Fibroblast of peridontal ligament (primary cell): ENCODE results near the gene HNRNPDL.
A peak's percentile ranks its signal among the peaks of the same experiment; 100 is the strongest.
"Not testable (repeated sequence)": the region's sequence is repeated elsewhere in the genome, so short reads cannot be mapped to it uniquely, and the experiment has no call there.

ENCODE experiments used
- DNase-seq: peaks from one replicate; pipeline ENCODE4 v3.0.0-alpha.2; 2010; ENCODE audit errors: extremely low read depth

The HNRNPDL gene

DNA sequence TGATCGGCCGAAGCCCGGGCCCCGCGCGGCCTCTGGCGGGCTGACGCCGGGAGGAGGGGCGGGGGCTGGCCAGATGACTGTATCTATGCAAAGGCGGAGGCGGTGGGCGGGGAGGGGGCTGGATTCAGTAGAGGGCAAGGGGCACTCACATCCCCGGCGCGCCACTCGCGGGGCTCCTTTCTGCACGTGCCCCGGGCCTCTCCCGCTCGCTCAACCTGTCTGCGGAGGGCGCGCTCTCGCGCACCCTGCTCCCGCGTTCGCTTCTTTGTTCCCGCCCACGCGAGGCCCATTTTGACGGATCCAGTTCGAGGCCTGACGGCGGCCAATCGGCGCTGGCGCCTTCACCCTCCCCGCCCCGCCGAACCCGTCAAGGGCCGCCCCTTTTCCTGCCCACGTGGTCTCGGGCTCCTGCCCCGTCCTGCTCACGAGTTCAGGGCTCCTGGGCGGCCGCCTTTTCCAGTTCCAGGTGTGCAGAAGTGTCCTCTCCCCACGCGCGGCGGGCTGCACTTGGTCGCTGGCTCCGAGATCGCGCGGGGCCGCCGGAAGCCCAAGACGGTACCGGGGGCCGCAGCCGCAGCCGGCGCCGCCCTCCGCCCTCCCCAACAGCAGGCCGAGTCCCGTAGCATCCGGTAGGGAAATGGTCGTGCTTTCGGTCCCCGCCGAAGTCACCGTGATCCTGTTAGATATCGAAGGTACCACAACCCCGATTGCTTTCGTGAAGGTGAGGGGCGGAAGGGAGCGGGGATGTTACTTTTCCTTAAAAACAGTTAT lies at the start of gene HNRNPDL, which contains the start of gene ENOPH1:
Gene HNRNPDL (minus strand): TSS at position 270 of the 771 bp plus-strand sequence. CDS start 772 bp downstream, outside the sequence.
Gene ENOPH1 (plus strand): TSS at position 398 of the 771 bp plus-strand sequence. CDS start 240 bp downstream, at position 638.
- peak; percentile 89 for DNase-seq

DNA sequence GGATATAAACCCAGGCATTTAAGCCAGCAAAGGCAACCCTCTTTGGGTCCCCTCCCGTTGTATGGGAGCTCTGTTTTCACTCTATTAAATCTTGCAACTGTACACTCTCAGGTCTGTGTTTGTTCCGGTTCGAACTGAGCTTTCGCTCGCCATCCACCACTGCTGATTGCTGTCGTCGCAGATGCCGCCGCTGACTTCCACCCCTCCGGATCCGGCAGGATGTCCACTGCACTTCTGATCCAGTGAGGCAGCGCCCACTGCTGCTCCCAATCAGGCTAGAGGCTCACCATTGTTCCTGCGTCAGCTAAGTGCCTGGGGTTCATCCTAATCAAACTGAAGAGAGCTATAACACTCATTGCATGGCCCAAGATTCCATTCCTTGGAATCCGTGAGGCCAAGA lies 49.3 kb upstream of the HNRNPDL start:
- DNase-seq = no peak

DNA sequence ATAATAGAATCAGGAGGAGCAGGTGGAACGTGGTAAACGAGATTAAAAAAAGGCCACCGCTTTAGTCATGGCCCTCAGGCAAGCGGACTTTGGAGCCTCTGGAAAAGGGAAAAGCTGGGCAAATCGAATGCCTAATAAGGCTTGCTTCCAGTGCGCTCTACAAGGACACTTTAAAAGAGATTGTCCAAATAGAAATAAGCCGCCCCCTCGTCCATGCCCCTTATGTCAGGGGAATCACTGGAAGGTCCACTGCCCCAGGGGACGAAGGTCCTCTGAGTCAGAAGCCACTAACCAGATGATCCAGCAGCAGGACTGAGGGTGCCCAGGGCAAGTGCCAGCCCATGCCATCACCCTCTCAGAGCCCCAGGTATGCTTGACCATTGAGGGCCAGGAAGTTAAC lies 47.2 kb upstream of the HNRNPDL start:
- not testable (repeated sequence) for DNase-seq

DNA sequence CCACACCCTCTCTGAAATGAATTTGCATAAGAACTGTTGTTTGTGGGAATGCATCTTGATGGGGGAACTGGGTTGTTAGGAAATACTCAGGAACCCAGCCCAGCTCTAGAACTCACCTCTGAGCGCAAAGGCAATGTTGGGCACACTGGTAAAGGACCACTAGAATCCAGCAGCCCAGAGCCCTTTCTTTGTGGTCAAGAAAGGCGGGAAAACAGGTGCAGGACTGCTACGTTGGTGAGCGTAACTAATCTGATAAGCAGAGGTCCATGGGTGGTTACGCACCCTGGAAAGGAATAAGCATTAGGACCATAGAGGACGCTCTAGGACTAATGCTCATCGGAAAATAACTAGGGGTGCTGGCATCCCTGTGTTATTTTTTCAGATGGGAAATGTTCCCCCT lies 45.7 kb upstream of the HNRNPDL start:
- DNase-seq = not testable (repeated sequence)

DNA sequence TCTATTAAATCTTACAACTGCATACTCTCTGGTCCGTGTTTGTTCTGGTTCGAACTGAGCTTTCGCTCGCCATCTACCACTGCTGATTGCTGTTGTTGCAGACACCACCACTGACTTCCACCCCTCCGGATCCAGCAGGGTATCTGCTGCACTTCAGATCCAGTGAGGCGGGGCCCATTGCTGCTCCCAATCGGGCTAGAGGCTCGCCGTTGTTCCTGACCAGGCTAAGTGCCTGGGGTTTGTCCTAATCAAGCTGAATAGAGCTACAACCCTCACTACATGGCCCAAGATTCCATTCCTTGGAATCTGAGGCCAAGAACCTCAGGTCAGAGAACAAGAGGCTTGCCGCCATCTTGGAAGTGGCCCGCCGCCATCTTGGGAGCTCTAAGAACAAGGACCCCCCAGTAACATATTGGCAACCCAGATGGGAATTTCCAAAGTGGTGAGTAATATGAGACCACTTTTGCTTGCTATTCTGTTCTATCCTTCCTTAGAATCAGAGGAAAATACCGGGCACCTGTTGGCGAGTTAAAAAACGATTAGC lies 43.4 kb upstream of the HNRNPDL start:
- DNase-seq = no peak

DNA sequence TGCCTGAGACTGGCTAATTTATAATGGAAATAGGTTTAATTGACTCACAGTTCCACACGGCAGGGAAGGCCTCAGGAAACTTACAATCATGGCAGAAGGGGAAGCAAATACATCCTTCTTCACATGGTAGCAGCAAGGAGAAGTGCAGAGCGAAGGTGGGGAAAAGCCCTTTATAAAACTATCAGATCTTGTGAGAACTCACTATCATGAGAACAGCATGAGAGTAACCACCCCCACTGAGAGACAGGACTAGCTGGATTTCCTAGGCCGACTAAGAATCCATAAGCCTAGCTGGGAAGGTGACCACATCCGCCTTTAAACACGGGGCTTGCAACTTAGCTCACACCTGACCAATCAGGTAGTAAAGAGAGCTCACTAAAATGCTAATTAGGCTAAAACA lies 42.8 kb upstream of the HNRNPDL start:
- not testable (repeated sequence) for DNase-seq

DNA sequence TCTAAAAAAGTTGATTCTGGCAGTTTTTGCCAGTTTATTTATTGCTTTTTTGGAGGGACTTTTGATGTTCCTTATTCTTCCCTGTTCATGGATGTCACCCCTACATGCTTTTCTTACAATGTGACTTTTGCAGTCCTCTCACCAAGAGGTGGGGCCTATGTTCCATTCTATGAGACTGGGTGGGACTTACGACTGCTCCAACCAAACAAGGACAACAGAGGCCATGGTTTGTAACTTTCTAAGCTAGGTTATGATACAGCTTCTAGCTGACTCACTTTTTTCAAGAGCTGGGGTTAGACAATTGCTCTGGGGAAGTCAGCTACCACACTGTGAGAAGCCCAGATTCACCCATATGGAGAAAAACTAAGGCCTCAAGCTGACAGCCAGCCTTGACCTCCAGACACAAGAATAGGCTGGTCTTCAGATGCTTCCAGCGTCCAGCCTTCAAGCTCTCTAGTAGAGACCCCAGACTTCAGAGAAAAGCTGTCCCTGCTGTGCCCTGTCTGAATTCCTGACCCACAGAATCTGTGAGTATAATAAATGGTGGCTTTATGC lies 39.6 kb upstream of the HNRNPDL start:
- peak; percentile 57 for DNase-seq

DNA sequence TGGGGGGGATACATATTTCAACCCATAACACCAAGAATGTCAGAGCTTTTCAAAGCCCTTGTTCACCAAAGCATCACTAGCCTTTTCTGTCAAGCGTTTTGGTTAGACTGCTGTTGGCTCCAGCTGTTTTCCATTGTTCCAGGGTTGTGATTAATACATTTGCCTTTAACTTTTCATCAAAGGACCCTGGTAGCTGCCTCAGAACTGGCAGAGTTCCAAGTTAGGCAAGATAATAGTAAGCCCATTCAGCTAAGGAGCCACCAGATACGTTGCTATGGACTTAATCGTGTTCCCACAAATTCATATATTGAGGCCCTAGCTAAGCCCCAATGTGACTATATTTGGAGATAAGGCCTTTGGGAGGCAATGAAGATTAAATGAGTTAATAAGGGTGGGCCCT lies 37.2 kb upstream of the HNRNPDL start:
- peak; percentile 18 for DNase-seq

DNA sequence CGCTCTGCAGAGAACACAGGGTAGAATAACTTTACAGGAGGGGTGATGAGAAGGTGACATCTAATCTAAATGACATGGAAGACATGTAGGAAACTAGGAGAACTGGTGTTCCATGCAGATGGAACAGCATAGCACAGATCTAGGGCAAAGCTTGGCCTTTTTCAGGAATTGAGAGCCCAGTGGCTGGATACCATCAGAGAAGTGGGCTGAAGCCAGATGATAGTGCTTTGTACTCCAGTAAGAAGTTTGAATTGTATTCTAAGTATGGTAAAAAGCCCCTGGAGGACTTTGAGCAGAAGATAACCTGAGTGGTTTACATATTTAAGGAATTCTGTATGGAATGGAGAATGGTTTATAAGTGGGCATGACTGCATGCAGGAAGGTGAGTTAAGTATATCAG lies 33.0 kb upstream of the HNRNPDL start:
- no peak for DNase-seq

DNA sequence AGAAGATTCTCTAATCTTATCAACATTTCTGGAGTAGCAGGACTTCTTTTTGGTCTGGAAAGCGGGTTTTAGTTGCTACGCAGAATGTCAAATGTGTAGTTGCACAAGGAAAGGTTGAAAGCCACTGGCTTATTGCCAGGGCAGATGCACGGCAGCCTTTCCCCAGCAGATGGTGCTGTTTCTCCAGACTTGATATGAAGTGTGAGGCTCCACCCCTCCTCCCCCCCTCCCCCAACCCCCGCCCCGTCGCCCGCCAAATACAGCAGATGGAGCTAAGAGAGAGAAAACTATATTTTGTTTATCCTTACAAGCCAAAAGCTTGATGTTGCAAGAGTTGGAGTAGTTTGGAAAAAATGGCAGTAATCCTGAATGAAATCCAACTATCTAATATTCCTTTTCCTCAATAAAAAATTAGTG lies 32.2 kb upstream of the HNRNPDL start:
- peak; percentile 94 for DNase-seq

DNA sequence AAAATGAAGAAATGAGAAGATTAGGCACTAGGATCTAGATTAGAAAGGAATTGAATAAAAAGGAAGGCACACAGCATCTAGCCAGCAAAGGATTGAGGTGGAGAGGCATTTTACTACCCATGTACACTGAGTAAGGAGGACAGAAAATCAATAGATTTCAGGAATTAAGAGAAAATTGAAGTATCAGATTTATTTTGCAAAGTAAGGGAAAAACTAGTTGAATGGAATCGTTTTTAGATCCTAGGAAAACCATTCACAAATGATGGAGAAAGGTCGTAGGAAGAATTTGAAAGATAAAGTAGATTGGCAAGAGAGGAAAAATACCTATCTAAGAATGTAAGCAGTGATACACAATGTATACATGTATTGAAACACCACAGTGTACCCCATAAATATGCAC lies 31.4 kb upstream of the HNRNPDL start:
- DNase-seq = no peak

DNA sequence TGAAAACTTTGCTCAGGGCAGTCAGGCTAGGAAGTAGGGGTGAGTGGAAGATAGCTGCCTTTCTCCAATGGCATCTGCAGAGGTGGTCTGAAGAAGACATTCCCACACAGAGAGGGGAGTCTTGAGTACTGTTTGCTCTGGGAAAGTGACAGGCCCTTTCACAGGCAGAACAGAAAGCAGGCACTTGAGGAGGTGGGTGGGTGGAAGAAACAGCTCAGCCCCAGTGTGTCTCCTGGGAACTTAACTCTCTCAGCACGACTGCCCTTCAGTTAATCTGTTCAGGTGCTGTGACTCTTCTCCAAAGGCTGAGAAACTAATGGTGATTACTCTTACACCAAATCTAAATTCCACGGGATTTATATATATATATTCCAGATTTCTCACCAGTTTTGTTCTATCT lies 28.5 kb upstream of the HNRNPDL start:
- DNase-seq = no peak

DNA sequence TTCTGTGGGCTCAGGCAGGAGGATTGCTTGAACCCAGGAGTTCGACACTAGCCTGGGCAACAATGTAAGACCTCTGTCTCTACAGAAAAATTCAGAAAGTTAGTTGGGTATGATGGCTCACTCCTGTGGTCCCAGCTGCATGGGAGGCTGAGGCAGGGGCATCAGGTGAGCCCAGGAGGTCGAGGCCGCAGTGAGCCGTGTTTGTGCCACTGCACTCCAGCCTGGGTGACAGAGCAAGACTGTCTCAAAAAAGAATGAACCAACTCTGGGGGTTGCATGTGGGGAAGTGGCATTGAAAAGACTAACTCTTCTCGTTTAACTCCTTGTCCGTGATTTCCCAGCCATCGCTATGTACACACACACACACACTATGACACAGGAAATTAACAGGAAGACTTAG lies 27.0 kb upstream of the HNRNPDL start:
- DNase-seq = no peak

DNA sequence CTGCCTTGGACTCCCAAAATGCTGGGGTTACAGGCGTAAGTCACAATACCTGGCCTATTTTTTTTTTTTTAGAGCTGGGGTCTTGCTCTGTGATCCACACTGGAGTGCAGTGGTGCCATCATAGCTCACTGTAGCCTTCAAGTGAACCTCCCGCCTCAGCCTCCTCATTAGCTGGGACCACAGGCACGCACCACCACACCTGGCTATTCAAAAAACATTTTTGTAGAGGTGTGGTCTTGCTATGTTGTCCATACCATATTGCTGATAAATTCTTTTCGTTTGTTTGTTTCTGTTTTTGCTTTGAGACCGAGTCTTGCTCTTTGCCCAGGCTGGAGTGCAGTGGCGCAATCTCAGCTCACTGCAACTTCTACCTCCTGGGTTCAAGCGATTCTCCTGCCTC lies 21.8 kb upstream of the HNRNPDL start:
- DNase-seq = no peak

DNA sequence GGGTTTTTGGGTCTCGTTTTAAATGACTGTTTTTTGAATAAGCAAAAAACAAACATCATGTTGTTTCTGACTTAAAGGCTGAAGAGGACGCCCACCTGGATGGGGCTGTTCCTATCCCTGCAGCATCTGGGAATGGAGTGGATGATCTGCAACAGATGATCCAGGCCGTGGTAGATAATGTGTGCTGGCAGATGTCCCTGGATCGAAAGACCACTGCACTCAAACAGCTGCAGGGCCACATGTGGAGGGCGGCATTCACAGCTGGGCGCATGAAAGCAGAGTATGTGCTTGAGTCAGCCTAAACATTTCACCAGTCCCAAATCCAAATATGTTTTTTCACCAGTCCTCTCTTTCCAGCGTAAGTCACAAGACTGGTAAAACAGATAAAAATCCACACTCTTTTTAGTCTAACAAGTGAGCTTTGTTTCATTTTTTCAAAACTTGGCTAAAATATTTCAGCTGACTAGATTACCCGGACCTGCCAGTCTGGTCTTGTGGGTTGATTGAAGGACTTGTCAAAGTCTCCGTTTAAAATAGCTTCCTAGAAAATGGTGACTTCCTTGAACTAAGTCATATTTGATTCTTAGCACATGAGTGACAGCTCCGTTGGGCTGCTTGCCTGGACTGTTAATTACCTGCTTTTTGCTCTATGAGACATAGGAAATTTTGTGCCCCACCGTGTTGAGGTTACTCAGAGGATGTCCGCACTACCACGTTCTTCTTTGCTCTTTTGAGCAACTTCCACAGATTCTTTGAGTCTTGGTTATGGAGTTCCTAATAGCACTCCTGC lies 20.9 kb upstream of the HNRNPDL start:
- DNase-seq = no peak

DNA sequence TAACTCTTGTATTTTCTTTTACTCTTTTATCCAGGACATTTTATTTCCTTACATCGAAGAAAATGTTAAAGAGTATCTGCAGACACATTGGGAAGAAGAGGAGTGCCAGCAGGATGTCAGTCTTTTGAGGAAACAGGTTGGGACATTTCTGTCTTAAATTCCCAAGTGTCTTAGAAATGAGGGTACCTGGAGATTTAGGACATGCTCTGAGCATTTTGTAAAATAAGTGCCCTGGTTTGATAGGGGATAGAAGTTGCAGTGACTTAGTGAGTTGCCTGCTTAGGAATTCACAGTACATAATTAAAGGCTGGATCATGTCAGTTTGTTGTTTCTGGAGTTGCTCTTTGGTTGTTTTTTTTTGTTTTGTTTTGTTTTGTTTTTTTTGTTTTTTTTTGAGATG lies 17.6 kb upstream of the HNRNPDL start:
- DNase-seq = no peak

DNA sequence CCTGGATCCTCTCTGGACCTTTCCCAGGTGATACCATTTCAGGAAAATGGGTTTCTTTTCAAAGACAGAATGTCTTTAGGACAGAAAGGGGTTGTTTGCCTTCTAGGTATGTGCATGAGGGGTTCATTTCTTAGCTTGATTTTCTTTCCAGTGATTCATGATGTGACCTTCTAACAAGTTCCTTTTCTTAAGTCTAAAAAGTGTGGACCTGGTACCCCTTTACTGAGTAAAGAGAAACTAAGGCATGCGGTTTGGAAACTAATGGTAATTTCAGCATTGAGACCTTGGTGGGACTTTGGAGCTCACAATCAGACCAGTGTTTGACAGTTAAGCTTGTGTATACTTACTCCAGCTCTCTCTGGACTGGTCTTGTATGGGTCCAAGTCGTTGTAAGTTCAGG lies 8.8 kb upstream of the HNRNPDL start:
- DNase-seq = no peak

DNA sequence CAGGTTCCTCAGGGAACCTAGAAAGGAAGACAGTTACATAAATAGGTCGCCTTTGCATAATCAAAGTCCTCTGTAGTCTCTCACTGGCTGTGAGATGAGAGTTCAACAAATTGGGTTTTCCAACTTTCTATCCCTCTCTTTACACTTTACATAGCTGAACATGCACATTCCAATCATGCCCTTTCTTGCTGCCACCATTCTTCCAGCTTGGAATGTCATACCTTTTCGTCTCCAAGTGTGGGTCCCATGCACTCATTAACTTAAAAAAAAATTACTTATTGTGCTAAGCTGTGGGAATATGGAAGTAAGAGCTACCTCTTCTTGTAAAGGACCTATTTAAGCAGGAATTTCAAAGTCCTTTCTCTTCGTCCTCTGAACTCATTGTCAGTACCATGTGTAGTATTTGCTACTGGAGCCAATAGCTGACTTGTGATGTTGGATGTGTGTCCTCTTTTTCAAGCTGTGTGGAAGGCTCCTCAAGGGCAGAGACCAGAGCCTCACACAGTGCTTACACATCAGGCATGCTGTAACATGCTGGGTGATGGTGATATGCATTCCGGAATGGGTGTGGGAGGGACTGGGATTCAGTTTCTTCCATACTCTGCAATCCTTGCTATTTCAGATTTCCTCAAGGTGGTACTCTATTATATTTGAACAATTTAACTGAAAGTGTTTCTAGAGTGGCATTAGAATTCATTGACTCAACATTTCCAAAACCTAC lies 7.2 kb upstream of the HNRNPDL start:
- DNase-seq = peak; percentile 44

DNA sequence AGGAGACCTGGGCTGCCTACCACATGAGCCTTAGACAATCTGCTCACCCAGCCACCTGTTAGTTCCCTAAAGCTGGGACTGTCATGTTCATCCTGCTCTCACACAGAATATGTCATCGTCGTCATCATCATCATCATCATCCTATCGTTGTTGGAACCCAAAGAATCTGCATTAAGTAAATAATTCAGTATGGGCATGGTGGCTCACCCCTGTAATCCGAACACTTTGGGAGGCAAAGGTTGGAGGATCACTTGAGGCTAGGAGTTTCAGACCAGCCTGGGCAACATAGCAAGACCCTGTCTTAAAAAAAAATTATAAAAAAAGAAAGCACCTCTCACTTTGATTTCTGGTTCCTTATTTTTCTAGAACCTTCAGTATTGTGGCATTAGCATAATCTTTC lies 6.5 kb upstream of the HNRNPDL start:
- no peak for DNase-seq

DNA sequence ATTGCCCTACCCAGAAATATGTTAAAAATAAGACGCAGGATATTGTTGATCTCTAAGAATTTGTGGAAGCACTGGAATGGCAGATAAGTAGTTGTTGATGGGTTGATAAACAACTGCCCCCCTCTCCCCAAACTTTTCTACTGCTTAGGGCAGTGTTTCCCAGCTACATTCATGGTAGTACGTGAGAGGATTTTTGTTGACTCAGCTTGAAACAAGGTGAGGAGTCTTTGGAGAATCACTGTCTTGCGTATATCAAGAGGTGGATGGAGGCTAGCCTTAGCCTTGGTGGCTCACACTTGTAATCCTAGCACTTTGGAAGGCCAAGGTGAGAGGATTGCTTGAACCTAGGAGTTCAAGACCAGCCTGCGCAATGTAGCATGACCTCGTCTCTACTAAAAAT lies 5.9 kb upstream of the HNRNPDL start:
- DNase-seq = no peak

DNA sequence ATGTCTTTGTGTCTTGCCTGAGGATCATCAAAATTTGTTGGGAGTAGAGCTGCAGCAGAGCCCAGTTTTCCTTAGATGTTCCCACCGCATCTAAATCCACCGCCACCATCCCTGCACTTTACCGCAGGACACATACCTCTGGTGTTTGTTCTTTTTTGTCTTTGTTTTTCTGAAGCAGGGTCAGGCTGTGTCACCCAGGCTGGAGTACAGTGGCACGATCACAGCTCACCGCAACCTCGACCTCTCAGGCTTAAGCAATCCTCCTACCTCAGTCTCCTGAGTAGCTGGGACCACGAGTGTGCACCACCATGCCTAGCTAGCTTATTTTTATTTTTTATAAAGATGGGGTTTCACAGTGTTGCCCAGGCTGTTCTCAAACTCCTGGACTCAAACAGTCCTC lies 4.7 kb upstream of the HNRNPDL start:
- DNase-seq = no peak

DNA sequence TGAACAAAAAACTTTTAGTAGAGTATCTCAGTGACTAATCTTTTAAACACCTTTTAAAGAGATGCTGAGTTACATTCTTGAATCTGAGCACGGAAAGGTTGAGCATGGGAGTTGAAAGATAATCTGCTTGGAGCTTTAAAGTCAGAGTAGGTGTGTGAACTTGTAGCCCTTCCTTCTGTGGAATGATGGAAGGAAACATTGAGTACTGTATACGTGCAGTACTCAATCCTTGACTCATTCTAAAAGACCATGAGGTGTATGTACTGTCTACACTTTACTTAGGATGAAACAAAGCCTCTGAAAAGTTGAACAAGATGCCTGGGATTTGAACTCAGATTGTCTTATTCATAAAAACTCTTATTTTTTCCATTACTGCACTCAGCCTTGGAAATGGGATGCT lies 3.5 kb upstream of the HNRNPDL start:
- DNase-seq = no peak
